Smooth muscle cell (in vitro differentiated cells): Measurements from ENCODE around the gene CD36. TPM values are rescaled to one million over a fixed set of nuclear protein-coding genes. Genes with fewer than 3 reads are reported as not detected.
A peak's percentile ranks its signal among the peaks of the same experiment; 100 is the strongest.

Experiments used
- DNase-seq: peaks from one replicate; lab custom pipeline; 2025; ENCODE audit not compliant: unreplicated experiment; lab: John Stamatoyannopoulos, UW
- H2AFZ ChIP-seq: fragments of 200-600 bp; sonication (generic); 2 replicates; pipeline ENCODE4 v1.6.0; 2016; ENCODE audit warnings: antibody characterized with exemption, low read depth, mild to moderate bottlenecking
- H3F3A ChIP-seq: fragments of 200-600 bp; sonication (generic); 2 replicates; pipeline ENCODE4 v1.6.0; 2017; ENCODE audit warnings: antibody characterized with exemption, low read depth
- H3K27ac ChIP-seq: fragments of 200-600 bp; sonication (generic); 2 replicates; pipeline ENCODE4 v1.5.1; 2016; ENCODE audit warnings: low read depth, mild to moderate bottlenecking
- H3K27me3 ChIP-seq: fragments of 200-600 bp; sonication (generic); 2 replicates; pipeline ENCODE4 v1.6.1; 2016; ENCODE audit warnings: low read depth, mild to moderate bottlenecking
- H3K36me3 ChIP-seq: fragments of 200-600 bp; sonication (generic); 2 replicates; pipeline ENCODE4 v1.5.1; 2016; ENCODE audit warnings: low read depth
- H3K4me1 ChIP-seq: fragments of 200-600 bp; sonication (generic); 2 replicates; pipeline ENCODE4 v1.5.1; 2016; ENCODE audit warnings: low read depth
- H3K4me2 ChIP-seq: fragments of 200-600 bp; sonication (generic); 2 replicates; pipeline ENCODE4 v1.6.0; 2016; ENCODE audit warnings: mild to moderate bottlenecking
- H3K4me3 ChIP-seq: fragments of 200-600 bp; sonication (generic); 2 replicates; pipeline ENCODE4 v1.5.1; 2016; ENCODE audit warnings: mild to moderate bottlenecking
- H3K79me2 ChIP-seq: fragments of 200-600 bp; sonication (generic); 2 replicates; pipeline ENCODE4 v1.6.0; 2016; ENCODE audit warnings: low read depth, mild to moderate bottlenecking
- H3K9ac ChIP-seq: fragments of 200-600 bp; sonication (generic); 2 replicates; pipeline ENCODE4 v1.6.0; 2016; ENCODE audit warnings: low read depth
- H3K9me3 ChIP-seq: fragments of 200-600 bp; sonication (generic); replicated peaks from 2 replicates; pipeline ENCODE4 v1.5.1; 2016; ENCODE audit warnings: low read depth
- H4K20me1 ChIP-seq: fragments of 200-600 bp; sonication (generic); 2 replicates; pipeline ENCODE4 v1.6.0; 2016; ENCODE audit warnings: low read depth
- WGBS: methylation state at CpG from one replicate; pipeline ENCODE4 v1.1.7; 2016; ENCODE audit warnings: low lambda C conversion rate; 5-methylcytosine and 5-hydroxymethylcytosine counted together
- polyA plus RNA-seq: library from polyadenylated mRNA; unstranded; fragments of >200 nt; fragmentation: Nextera tagmentation; extraction: Ambion mirVana; gene quantifications from 2 replicates; pipeline ENCODE4 v1.2.1, GENCODE V29; 2016
- total RNA-seq: library from RNA; depleted of rRNA; stranded (reverse); fragments of >200 nt; gene quantifications from 2 replicates; pipeline ENCODE4 v1.2.3, GENCODE V29; 2014
- TF ChIP-seq, protein P1 (sequence below): fragments of 200-600 bp; sonication (generic); IDR thresholded peaks from 2 replicates; pipeline ENCODE4 v1.5.1; 2017; ENCODE audit warnings: borderline replicate concordance, mild to moderate bottlenecking, antibody characterized with exemption; ENCODE audit not compliant: insufficient read depth, poor library complexity, severe bottlenecking

The CD36 gene
- total and polyA plus RNA-seq, 2 experiments from 2014 or later, result 0.64 to 2.8 TPM

DNA sequence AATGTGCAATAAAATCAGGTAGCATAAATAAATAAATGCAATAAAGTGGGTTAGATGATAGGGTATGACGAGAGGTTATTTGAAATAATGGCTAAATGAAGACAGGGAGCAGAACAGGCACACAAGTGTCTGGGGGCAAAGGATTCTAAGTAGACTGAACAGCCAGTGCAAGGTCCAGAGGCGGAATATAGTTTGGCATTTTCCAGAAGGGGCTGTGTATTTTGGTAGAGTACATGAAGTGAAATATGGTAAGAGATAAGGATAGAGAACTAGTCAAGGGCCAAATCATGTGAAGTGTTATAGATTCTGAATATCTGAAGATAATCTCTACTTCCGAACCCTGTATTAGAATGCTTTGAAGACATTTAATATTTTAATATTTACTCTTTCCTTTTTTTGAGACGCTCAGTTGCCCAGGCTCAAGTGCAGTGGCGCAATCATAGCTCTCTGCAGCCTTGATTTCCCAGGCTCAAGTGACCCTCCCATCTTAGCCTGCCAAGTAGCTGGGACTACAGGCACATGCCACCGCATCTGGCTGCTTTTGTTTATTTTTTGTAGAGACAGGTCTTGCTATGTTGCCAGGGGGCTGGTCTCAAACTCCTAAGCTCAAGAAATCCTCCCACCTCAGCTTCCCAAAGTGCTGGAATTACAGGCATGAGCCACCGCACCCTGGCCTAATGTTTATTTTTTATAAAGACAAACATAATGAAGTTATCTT is 44.4 kb upstream of the CD36 start:
- Histone ChIP-seq H4K20me1 (no peaks in the 10 kb centered on the region), H3K9me3 (no peaks in the 10 kb centered on the region), H3K79me2 (no peaks in the 10 kb centered on the region), H3K9ac (no peak overlapping the region), H3K4me2 (no peak overlapping the region), H3K4me3 (no peak overlapping the region), H2AFZ (peak overlapping the region; percentile 2), H3K36me3 (no peaks in the 10 kb centered on the region), H3F3A (no peaks in the 10 kb centered on the region), H3K27ac (no peak overlapping the region), H3K27me3 (no peaks in the 10 kb centered on the region), H3K4me1 (no peaks in the 10 kb centered on the region)
- TF ChIP-seq, protein P1, sequence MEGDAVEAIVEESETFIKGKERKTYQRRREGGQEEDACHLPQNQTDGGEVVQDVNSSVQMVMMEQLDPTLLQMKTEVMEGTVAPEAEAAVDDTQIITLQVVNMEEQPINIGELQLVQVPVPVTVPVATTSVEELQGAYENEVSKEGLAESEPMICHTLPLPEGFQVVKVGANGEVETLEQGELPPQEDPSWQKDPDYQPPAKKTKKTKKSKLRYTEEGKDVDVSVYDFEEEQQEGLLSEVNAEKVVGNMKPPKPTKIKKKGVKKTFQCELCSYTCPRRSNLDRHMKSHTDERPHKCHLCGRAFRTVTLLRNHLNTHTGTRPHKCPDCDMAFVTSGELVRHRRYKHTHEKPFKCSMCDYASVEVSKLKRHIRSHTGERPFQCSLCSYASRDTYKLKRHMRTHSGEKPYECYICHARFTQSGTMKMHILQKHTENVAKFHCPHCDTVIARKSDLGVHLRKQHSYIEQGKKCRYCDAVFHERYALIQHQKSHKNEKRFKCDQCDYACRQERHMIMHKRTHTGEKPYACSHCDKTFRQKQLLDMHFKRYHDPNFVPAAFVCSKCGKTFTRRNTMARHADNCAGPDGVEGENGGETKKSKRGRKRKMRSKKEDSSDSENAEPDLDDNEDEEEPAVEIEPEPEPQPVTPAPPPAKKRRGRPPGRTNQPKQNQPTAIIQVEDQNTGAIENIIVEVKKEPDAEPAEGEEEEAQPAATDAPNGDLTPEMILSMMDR, result no peak
- DNase-seq, result no peak
- 89% methylated on average over 7 of the region's 7 CpGs for WGBS

GRCh38 chr7:80596933-80597517 is 41.4 kb upstream of the CD36 start:
- Histone ChIP-seq H3F3A (no peaks in the 10 kb centered on the region), H3K9me3 (no peaks in the 10 kb centered on the region), H3K79me2 (no peaks in the 10 kb centered on the region), H3K4me1 (no peaks in the 10 kb centered on the region), H2AFZ (no peak overlapping the region), H3K9ac (no peak overlapping the region), H3K27me3 (no peaks in the 10 kb centered on the region), H3K4me2 (no peak overlapping the region), H3K27ac (no peak overlapping the region), H3K4me3 (no peak overlapping the region), H4K20me1 (no peaks in the 10 kb centered on the region), H3K36me3 (no peaks in the 10 kb centered on the region)
- TF ChIP-seq, protein P1, result no peak
- 86% methylated on average over 4 of the region's 4 CpGs for WGBS
- no peak for DNase-seq

- DNase-seq, result no peak
- no peak overlapping the region for H2AFZ ChIP-seq
- H3K9me3 ChIP-seq, result no peaks in the 10 kb centered on the region
- H3K4me3 ChIP-seq, result no peak overlapping the region
- H3K9ac ChIP-seq, result no peak overlapping the region
- no peaks in the 10 kb centered on the region for H4K20me1 ChIP-seq
- TF ChIP-seq, protein P1, result no peak
- no peaks in the 10 kb centered on the region for H3K4me1 ChIP-seq
- no peaks in the 10 kb centered on the region for H3K79me2 ChIP-seq
- H3K27ac ChIP-seq, result no peak overlapping the region
- no peaks in the 10 kb centered on the region for H3K27me3 ChIP-seq
- H3K4me2 ChIP-seq, result no peak overlapping the region
- no peaks in the 10 kb centered on the region for H3K36me3 ChIP-seq
- H3F3A ChIP-seq, result no peaks in the 10 kb centered on the region
These were observed 40.6 kb upstream of the CD36 start for GRCh38 chr7:80597875-80598274.

DNA sequence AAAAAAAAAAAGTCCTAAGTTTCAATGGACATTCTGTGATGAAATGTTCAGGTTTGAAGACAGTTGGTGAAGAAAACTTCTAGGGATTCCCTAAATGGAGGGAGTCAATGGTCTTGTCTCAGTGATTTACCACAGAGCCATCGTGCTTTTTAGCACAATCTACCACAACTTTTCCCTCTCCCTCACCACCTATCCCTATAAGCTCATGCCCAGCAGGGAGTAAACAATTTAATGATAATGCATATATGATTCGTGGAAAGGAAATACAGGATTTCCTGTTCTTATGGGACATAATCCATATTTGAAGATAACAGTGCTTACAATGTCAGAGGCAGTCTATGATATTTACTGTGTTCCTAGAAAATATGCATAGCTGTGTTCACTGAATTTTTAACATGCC is 38.4 kb upstream of the CD36 start:
- Histone ChIP-seq H3K4me1 (no peaks in the 10 kb centered on the region), H3K79me2 (no peaks in the 10 kb centered on the region), H3K9ac (peak overlapping the region; percentile 4), H3K4me3 (no peak overlapping the region), H3F3A (no peaks in the 10 kb centered on the region), H3K9me3 (no peaks in the 10 kb centered on the region), H3K27me3 (no peaks in the 10 kb centered on the region), H4K20me1 (no peaks in the 10 kb centered on the region), H3K4me2 (peak overlapping the region; percentile 63), H3K36me3 (no peaks in the 10 kb centered on the region), H3K27ac (peak overlapping the region; percentile 41), H2AFZ (peak overlapping the region; percentile 4)
- no peak for DNase-seq
- WGBS, result 25% methylated on average over 2 of the region's 2 CpGs
- TF ChIP-seq, protein P1, result no peak
